Measurements from ENCODE around the gene TAB3. TPM values are rescaled to one million over a fixed set of nuclear protein-coding genes. Genes with fewer than 3 reads are reported as not detected.

TAB3 gene
- total RNA-seq, 1 donor from 2014 or later: 39.1 TPM

DNA sequence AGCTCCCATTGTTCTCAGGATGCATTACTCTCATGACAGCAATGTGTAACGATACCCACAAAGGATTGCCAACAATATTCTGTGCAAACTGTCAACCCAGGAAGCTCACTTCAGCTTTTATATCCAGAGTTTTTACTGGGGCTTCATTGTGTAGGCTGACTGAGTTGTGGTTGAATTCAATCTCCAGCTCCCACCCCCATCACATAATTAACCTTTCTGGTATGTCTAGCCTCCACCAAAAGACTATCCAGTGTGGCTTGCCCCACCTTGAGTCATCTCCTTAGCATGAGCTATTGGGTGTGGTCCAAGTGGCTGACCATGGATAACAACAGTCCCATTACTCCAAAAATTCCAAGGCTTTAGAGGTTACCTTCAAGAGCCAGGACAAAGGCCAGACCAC, 17.7 kb upstream of the TAB3 start:
- Mint-ChIP-seq H3K9me3 (ENCODE audit: low read depth) (peaks cover 32% of the 10 kb centered on the region), H3K36me3 (ENCODE audit: insufficient read depth) (no peaks in the 10 kb centered on the region), H3K27ac (no peak overlapping the region), H3K4me3 (ENCODE audit: low read depth) (no peak overlapping the region), H3K27me3 (no peaks in the 10 kb centered on the region), H3K4me1 (ENCODE audit: low read depth) (peaks cover 3% of the 10 kb centered on the region)
- DNase-seq (ENCODE audit: low spot score, unreplicated experiment): no peak
- TF ChIP-seq, protein P1, sequence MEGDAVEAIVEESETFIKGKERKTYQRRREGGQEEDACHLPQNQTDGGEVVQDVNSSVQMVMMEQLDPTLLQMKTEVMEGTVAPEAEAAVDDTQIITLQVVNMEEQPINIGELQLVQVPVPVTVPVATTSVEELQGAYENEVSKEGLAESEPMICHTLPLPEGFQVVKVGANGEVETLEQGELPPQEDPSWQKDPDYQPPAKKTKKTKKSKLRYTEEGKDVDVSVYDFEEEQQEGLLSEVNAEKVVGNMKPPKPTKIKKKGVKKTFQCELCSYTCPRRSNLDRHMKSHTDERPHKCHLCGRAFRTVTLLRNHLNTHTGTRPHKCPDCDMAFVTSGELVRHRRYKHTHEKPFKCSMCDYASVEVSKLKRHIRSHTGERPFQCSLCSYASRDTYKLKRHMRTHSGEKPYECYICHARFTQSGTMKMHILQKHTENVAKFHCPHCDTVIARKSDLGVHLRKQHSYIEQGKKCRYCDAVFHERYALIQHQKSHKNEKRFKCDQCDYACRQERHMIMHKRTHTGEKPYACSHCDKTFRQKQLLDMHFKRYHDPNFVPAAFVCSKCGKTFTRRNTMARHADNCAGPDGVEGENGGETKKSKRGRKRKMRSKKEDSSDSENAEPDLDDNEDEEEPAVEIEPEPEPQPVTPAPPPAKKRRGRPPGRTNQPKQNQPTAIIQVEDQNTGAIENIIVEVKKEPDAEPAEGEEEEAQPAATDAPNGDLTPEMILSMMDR (IDR thresholded peaks at IDR 0.05; ENCODE audit: unreplicated experiment): no peak

- Mint-ChIP-seq H3K9me3 (ENCODE audit: low read depth) (peaks cover 27% of the 10 kb centered on the region), H3K36me3 (ENCODE audit: insufficient read depth) (no peaks in the 10 kb centered on the region), H3K27ac (no peak overlapping the region), H3K27me3 (no peaks in the 10 kb centered on the region), H3K4me3 (ENCODE audit: low read depth) (no peak overlapping the region), H3K4me1 (ENCODE audit: low read depth) (peaks cover 3% of the 10 kb centered on the region)
- DNase-seq (ENCODE audit: low spot score, unreplicated experiment): no peak
- TF ChIP-seq, protein P1 (IDR thresholded peaks at IDR 0.05; ENCODE audit: unreplicated experiment): no peak
Observed at GRCh38 chrX:30905321-30905720, 16.3 kb upstream of the TAB3 start.

DNA sequence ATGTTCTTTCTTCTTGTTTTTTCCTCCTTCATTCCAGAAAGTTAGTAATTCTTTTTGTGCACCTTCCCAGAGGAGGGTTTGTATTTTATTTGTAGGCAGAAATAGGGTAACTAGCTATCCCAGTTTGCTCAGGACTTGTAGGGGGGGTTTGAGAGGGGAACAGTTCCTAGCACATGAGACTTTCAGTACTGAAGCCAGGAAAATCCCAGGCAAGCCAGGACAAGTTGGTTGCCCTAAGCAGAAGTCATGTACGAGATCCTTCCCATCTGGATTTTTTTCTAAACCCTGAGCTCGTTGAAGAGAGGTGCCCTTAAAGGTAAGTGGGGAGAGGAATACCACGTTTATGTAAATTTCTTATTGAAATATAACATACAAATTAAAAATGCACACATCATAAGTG, 15.6 kb upstream of the TAB3 start:
- DNase-seq (ENCODE audit: low spot score, unreplicated experiment): no peak
- Mint-ChIP-seq H3K27me3 (no peaks in the 10 kb centered on the region), H3K4me3 (ENCODE audit: low read depth) (no peak overlapping the region), H3K27ac (no peak overlapping the region), H3K9me3 (ENCODE audit: low read depth) (peaks cover 27% of the 10 kb centered on the region), H3K36me3 (ENCODE audit: insufficient read depth) (no peaks in the 10 kb centered on the region), H3K4me1 (ENCODE audit: low read depth) (peaks cover 3% of the 10 kb centered on the region)
- TF ChIP-seq, protein P1 (IDR thresholded peaks at IDR 0.05; ENCODE audit: unreplicated experiment): no peak

DNA sequence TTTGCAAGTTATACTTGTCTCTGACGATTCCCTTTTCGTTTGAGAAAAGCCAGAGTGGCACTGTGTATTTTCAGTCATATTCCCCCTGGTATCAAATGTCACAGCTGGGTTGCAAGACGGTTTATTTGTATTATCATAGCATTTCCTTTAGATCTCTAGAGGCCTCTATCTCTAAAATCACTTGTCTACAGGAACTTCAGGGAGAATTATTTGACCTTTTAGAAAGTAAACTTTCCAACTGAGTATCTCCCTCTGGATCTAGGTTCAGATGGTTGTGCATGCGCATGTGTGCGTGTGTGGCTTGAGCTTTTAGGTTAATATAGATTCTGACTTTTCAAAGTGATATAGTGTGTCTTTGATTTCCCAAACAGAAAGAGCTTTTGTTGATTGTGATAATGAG, 15.1 kb upstream of the TAB3 start:
- no peaks in the 10 kb centered on the region for H3K36me3 Mint-ChIP-seq (ENCODE audit: insufficient read depth)
- peaks cover 3% of the 10 kb centered on the region for H3K4me1 Mint-ChIP-seq (ENCODE audit: low read depth)
- TF ChIP-seq, protein P1 (IDR thresholded peaks at IDR 0.05; ENCODE audit: unreplicated experiment): no peak
- no peak overlapping the region for H3K27ac Mint-ChIP-seq
- no peaks in the 10 kb centered on the region for H3K27me3 Mint-ChIP-seq
- H3K4me3 Mint-ChIP-seq (ENCODE audit: low read depth): no peak overlapping the region
- no peak for DNase-seq (ENCODE audit: low spot score, unreplicated experiment)
- H3K9me3 Mint-ChIP-seq (ENCODE audit: low read depth): peaks cover 24% of the 10 kb centered on the region

GRCh38 chrX:30900227-30900626, 11.2 kb upstream of the TAB3 start:
- DNase-seq (ENCODE audit: low spot score, unreplicated experiment): no peak
- TF ChIP-seq, protein P1 (IDR thresholded peaks at IDR 0.05; ENCODE audit: unreplicated experiment): no peak
- peaks cover 21% of the 10 kb centered on the region for H3K9me3 Mint-ChIP-seq (ENCODE audit: low read depth)
- peaks cover 3% of the 10 kb centered on the region for H3K4me1 Mint-ChIP-seq (ENCODE audit: low read depth)
- H3K27me3 Mint-ChIP-seq: no peaks in the 10 kb centered on the region
- H3K4me3 Mint-ChIP-seq (ENCODE audit: low read depth): no peak overlapping the region
- no peak overlapping the region for H3K27ac Mint-ChIP-seq
- no peaks in the 10 kb centered on the region for H3K36me3 Mint-ChIP-seq (ENCODE audit: insufficient read depth)

Measured in progenitor cell of endocrine pancreas (in vitro differentiated cells).